ENCODE results near the gene SUMO1.

GRCh38 chr2:202161151-202161835 lies 77.1 kb downstream of the SUMO1 start:
- TF ChIP-seq CTCF (IDR thresholded peaks at IDR 0.05) (no peak), ZFX (IDR thresholded peaks at IDR 0.05; ENCODE audit: borderline replicate concordance) (no peak)

Measured in 22Rv1 (cell line).